ENCODE measurements around the gene MAD1L1. TPM values are rescaled to one million over a fixed set of nuclear protein-coding genes. Genes with fewer than 3 reads are reported as not detected.

The MAD1L1 gene
- total RNA-seq, 4 donors from 2014 or later, result 22.3 to 56.6 (median 35.0) TPM

DNA sequence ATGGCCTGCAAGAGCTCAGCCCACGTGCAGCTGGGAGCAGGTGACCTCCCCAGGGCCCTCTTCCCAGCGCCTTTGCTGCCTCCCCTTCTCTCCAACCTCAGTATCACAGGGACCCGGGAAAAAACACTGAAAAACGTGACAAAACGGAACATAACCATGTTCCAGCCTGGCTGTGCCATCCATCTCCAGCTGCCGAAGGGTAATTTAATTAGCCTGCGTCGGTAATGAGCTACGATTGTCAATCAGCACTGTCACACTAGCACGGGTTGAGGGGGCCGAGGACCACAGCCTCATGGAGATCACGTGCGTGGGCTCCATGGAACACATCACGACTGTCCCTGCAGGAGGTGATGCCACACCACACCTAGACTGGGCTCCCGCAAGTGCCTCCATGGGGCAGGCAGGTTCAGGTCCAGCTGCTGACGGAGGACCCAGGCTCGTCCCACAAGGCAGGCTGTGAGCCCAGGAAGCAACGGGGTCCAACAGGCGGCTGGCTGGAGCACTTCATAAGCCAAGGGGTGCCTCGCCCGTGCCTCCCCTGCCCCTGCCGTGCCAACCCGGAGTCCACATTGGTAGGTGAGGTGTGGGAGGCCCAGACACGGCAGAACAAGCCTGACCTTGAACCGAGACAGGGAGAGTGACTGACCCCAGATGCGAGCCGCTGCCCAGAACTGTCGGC is 363.2 kb downstream of the MAD1L1 start:
- no peaks in the 10 kb centered on the region for H3K9me3 ChIP-seq
- no peak for ATAC-seq
- no peak overlapping the region for H3K27ac ChIP-seq
- 86% methylated on average over 8 to 10 of the region's 28 CpGs for WGBS, 2 donors (ENCODE audit: low coverage in 1 of 2)
- H3K36me3 ChIP-seq, result no peaks in the 10 kb centered on the region
- H3K27me3 ChIP-seq, result no peaks in the 10 kb centered on the region
- H3K4me1 ChIP-seq, result no peaks in the 10 kb centered on the region
- TF ChIP-seq, protein P1, sequence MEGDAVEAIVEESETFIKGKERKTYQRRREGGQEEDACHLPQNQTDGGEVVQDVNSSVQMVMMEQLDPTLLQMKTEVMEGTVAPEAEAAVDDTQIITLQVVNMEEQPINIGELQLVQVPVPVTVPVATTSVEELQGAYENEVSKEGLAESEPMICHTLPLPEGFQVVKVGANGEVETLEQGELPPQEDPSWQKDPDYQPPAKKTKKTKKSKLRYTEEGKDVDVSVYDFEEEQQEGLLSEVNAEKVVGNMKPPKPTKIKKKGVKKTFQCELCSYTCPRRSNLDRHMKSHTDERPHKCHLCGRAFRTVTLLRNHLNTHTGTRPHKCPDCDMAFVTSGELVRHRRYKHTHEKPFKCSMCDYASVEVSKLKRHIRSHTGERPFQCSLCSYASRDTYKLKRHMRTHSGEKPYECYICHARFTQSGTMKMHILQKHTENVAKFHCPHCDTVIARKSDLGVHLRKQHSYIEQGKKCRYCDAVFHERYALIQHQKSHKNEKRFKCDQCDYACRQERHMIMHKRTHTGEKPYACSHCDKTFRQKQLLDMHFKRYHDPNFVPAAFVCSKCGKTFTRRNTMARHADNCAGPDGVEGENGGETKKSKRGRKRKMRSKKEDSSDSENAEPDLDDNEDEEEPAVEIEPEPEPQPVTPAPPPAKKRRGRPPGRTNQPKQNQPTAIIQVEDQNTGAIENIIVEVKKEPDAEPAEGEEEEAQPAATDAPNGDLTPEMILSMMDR (IDR thresholded peaks at IDR 0.05), result no peak
- TF ChIP-seq POLR2AphosphoS5 (IDR thresholded peaks at IDR 0.05) (no peak), POLR2A (IDR thresholded peaks at IDR 0.05) (no peak), EP300 (IDR thresholded peaks at IDR 0.05) (no peak)
- H3K4me3 ChIP-seq, result no peak overlapping the region

DNA sequence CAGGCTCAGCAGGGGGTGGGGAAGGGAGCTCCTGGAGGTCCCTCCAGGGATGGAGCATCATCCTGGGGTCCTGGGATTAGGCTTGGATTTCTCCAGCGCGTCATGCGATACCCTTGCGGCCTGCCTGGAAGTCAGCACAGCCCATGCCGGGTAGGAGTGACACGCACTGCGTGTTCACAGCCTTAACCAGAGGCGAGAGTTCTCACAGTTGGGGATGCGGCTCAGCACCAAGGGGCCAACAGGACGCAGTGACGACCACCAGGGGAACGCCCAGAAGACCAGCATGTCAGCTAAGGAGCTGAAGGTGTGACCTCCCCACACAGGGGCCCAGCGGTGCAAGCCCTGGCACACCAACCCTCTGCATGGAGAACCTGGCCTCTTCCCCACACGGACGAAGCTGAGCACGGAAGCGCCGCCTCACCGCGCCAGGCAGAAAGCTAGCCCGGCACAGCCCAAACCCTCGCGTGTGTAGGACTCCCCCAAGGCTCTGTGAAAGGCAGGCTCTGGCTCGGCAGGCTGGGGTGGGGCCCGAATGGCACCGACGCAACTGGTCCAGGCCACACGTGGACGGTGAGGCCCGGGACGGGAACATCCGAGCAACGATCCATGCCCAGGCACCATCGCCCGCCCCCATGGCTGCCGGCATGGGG is 364.1 kb downstream of the MAD1L1 start:
- no peak for ATAC-seq
- no peaks in the 10 kb centered on the region for H3K27me3 ChIP-seq
- 95% methylated on average over 4 of the region's 36 CpGs; no CpG with 5 or more reads in 1 of the 2 donors for WGBS, 2 donors (ENCODE audit: low coverage in 1 of 2)

DNA sequence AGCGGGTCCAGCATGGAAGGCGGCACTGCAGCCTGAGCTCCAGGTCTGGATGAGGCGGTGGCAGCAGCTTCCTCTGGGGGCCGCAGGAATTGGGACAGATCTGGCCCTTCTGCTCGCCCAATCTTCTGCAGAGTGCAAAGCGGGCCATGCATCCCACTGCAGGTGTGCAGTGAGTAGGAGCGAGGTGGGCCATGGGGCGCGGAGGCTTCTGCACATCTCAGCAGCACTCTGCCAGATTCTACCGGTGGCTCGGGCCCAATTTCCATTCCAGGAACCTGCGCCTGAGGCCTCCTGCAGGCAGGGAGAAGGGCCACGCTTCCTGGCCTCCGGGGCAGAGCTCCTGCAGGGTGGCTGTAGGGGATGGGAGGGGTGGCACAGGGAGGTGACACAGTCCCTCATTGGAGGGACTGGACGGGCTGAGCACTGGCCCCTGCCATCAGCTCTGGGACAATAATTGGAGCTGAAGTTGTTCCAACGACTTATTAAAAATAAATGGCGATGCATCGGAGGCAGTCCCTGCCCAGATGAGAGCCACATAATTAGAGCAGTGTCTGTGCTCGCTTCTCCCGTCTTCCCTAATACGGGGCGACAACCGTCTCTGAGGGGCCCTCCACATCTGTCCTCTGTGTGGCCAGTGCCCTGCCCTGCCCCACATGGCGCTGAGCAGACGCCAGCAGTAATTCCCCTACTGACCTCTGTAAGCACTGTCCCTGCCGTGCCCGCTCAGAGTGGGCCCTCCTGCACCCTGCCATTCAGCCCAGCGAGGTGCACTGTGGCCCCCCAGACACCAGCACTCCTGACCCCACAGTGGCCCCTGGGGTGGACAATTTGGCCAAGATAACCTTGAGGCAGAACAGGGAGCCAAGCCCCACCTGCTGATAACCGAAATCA is 365.1 kb downstream of the MAD1L1 start:
- Histone ChIP-seq H3K4me3 (no peak overlapping the region), H3K9me3 (no peaks in the 10 kb centered on the region), H3K27me3 (no peaks in the 10 kb centered on the region), H3K36me3 (no peaks in the 10 kb centered on the region), H3K4me1 (no peaks in the 10 kb centered on the region), H3K27ac (no peak overlapping the region)
- no peak for TF ChIP-seq EP300 (IDR thresholded peaks at IDR 0.05)
- no peak for TF ChIP-seq POLR2AphosphoS5 (IDR thresholded peaks at IDR 0.05)
- TF ChIP-seq, protein P1 (IDR thresholded peaks at IDR 0.05), result no peak
- TF ChIP-seq POLR2A (IDR thresholded peaks at IDR 0.05), result no peak
- 91 to 100% methylated on average over 2 to 13 of the region's 29 CpGs for WGBS, 2 donors (ENCODE audit: low coverage in 1 of 2)
- ATAC-seq, result no peak

More for the DNA sequence above, 364.1 kb downstream of the MAD1L1 start:
- Histone ChIP-seq H3K4me1 (no peaks in the 10 kb centered on the region), H3K9me3 (no peaks in the 10 kb centered on the region), H3K27ac (no peak overlapping the region), H3K36me3 (no peaks in the 10 kb centered on the region), H3K4me3 (no peak overlapping the region)
- TF ChIP-seq POLR2A (IDR thresholded peaks at IDR 0.05), result no peak

DNA sequence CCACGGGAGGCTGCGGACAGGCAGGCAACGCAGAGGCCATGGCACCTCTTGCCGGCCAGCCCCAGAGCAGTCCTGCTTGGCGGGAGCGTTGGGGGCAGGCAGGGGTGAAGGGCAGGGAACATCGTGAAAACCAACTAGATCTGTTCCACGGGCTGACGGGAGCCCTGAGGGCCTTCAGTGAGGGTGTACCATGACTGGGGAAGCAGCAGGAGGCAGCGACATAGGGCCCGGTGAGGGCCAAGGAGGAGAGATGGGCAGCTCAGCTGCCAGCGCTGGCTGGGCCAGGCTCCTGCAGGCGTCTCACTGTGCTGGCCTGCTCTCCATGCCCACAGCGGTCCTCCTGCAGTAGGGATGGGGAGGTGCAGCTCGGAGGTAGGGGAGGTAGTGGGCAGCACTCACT is 366.1 kb downstream of the MAD1L1 start:
- H3K4me3 ChIP-seq, result no peak overlapping the region
- no peak for ATAC-seq
- H3K27me3 ChIP-seq, result no peaks in the 10 kb centered on the region
- no peaks in the 10 kb centered on the region for H3K36me3 ChIP-seq
- no peaks in the 10 kb centered on the region for H3K9me3 ChIP-seq
- TF ChIP-seq POLR2AphosphoS5 (IDR thresholded peaks at IDR 0.05), result no peak
- no peak for TF ChIP-seq POLR2A (IDR thresholded peaks at IDR 0.05)
- TF ChIP-seq EP300 (IDR thresholded peaks at IDR 0.05), result no peak
- TF ChIP-seq, protein P1 (IDR thresholded peaks at IDR 0.05), result no peak
- no peaks in the 10 kb centered on the region for H3K4me1 ChIP-seq
- no peak overlapping the region for H3K27ac ChIP-seq
- WGBS, 2 donors (ENCODE audit: low coverage in 1 of 2), result no CpG with 5 or more reads among the region's 15 CpGs

DNA sequence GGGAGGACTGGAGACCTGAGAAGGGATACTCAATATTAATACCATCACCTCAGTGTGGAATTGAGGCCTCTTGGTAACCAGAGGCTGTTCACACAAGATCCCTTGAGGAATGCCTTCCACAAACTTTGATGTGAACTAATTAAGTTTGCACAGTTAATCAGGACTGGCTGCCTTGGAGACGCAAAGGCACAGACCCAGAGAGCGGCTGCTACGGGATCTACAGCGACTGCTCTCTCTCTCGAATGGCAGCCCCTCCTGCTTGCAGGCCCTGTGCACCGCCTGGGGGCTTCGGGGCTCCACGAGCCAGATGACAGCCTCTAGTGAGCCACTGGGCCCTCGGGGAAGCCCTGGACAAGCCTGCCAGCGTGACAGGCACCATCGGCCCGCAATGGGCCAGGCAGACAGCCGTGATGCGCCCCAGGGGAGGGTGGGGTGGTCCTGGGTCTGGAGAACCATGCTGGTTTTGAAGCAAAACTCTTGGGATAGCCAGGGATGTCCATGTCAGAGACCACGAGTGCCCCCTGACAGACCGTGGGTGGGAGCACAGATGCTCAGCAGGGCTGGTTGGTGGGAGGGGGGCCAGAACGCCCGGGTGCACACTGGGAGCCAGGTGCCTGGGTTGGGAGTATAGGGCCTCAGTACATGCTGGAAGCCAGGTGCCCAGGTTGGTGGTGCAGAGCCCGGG is 367.0 kb downstream of the MAD1L1 start:
- 100% methylated on average over 1 of the region's 19 CpGs; no CpG with 5 or more reads in 1 of the 2 donors for WGBS, 2 donors (ENCODE audit: low coverage in 1 of 2)
- no peak for ATAC-seq
- H3K27ac ChIP-seq, result no peak overlapping the region
- no peaks in the 10 kb centered on the region for H3K9me3 ChIP-seq
- H3K36me3 ChIP-seq, result no peaks in the 10 kb centered on the region
- H3K4me3 ChIP-seq, result no peak overlapping the region
- no peak for TF ChIP-seq POLR2A (IDR thresholded peaks at IDR 0.05)
- TF ChIP-seq EP300 (IDR thresholded peaks at IDR 0.05), result no peak
- no peak for TF ChIP-seq POLR2AphosphoS5 (IDR thresholded peaks at IDR 0.05)
- TF ChIP-seq, protein P1 (IDR thresholded peaks at IDR 0.05), result no peak
- H3K4me1 ChIP-seq, result no peaks in the 10 kb centered on the region
- H3K27me3 ChIP-seq, result no peaks in the 10 kb centered on the region
